Sciatic nerve (tissue), 2 donors: ENCODE results near the gene TESK2. TPM values are rescaled to one million over a fixed set of nuclear protein-coding genes. Genes with fewer than 3 reads are reported as not detected.
A peak's percentile ranks its signal among the peaks of the same experiment; 100 is the strongest.

Experiments
- ATAC-seq: fragments of 200-7000 bp; cut with Tn5 transposase; one replicate; pipeline ENCODE4 v1.9.1; 2020; ENCODE audit warnings: mild to moderate bottlenecking, moderate library complexity
- DNase-seq: peaks from one replicate; pipeline ENCODE4 v3.0.0-alpha.2; 2020; ENCODE audit warnings: low spot score
- intact Hi-C: fragments of 100-400 bp; cut with DNase I; formaldehyde crosslinking; loops from one replicate; pipeline ENCODE4 v1.14.2; 2022
- total RNA-seq: library from RNA; stranded (reverse); fragmentation: NEBNext Ultra II Directional; extraction: Animal tissue kit (Norgen Biotek cat#: 25700); gene quantifications from one replicate; pipeline ENCODE4 v1.2.1, GENCODE V29; 2021
- donor health status: DM: no; HTN: no; CAD: no.
- donor health status: DM: no; HTN: no; CAD: no.

Gene TESK2
- total RNA-seq, 1 donor from 2014 or later: 14.3 TPM

GRCh38 chr1:45442272-45442671, 48.7 kb downstream of the TESK2 start:
- DNase-seq (no peak), ATAC-seq (no peak)
- intact Hi-C loops: no loop called here

GRCh38 chr1:45437323-45437722, 53.6 kb downstream of the TESK2 start:
- DNase-seq (no peak), ATAC-seq (no peak)
- intact Hi-C loops: no loop called here

GRCh38 chr1:45430490-45430889, 60.5 kb downstream of the TESK2 start:
- DNase-seq: no peak
- no peak for ATAC-seq
- intact Hi-C loops: no loop called here

- no peak for ATAC-seq
These were observed 61.3 kb downstream of the TESK2 start for GRCh38 chr1:45429561-45430159.

GRCh38 chr1:45423906-45424678, 66.9 kb downstream of the TESK2 start:
- DNase-seq (no peak), ATAC-seq (no peak)
- intact Hi-C loops: no loop called here

More at GRCh38 chr1:45429561-45430159, 61.3 kb downstream of the TESK2 start:
- DNase-seq: no peak
- intact Hi-C loops: no loop called here

- ATAC-seq (no peak), DNase-seq (no peak)
- intact Hi-C loops: no loop called here
These were observed 69.0 kb downstream of the TESK2 start for GRCh38 chr1:45421935-45422334.

- intact Hi-C loops: no loop called here
- ATAC-seq (no peak), DNase-seq (no peak)
These were observed 76.2 kb downstream of the TESK2 start for GRCh38 chr1:45414746-45415145.

- intact Hi-C loops: no loop called here
- DNase-seq (no peak), ATAC-seq (peak; percentile 45)
These were observed 78.1 kb downstream of the TESK2 start for GRCh38 chr1:45412899-45413298.

GRCh38 chr1:45411510-45411899, 79.5 kb downstream of the TESK2 start:
- ATAC-seq: no peak
- intact Hi-C loops: no loop called here
- no peak for DNase-seq

- ATAC-seq (no peak), DNase-seq (no peak)
- intact Hi-C loops: no loop called here
These were observed 80.0 kb downstream of the TESK2 start for GRCh38 chr1:45410850-45411509.

- no peak for ATAC-seq
- intact Hi-C loops: no loop called here
- DNase-seq: no peak
These were observed 81.7 kb downstream of the TESK2 start for GRCh38 chr1:45409276-45409675.

- intact Hi-C loops: no loop called here
- no peak for DNase-seq
- no peak for ATAC-seq
These were observed 83.2 kb downstream of the TESK2 start for GRCh38 chr1:45407629-45408287.

- no peak for DNase-seq
- no peak for ATAC-seq
- intact Hi-C loops: no loop called here
These were observed 85.3 kb downstream of the TESK2 start for GRCh38 chr1:45405636-45406035.

- DNase-seq (no peak), ATAC-seq (no peak)
- intact Hi-C loops: no loop called here
These were observed 87.2 kb downstream of the TESK2 start for GRCh38 chr1:45403718-45404117.

GRCh38 chr1:45403298-45403697, 87.7 kb downstream of the TESK2 start:
- DNase-seq: no peak
- no peak for ATAC-seq
- intact Hi-C loops: no loop called here

GRCh38 chr1:45401524-45401923, 89.4 kb downstream of the TESK2 start:
- intact Hi-C loops: no loop called here

GRCh38 chr1:45400049-45400448, 90.9 kb downstream of the TESK2 start:
- DNase-seq (no peak), ATAC-seq (no peak)
- intact Hi-C loops: no loop called here

More at GRCh38 chr1:45401524-45401923, 89.4 kb downstream of the TESK2 start:
- ATAC-seq (no peak), DNase-seq (no peak)

GRCh38 chr1:45397285-45397684, 93.7 kb downstream of the TESK2 start:
- intact Hi-C loops: no loop called here
- ATAC-seq (no peak), DNase-seq (no peak)

GRCh38 chr1:45395582-45395981, 95.4 kb downstream of the TESK2 start:
- no peak for DNase-seq
- no peak for ATAC-seq
- intact Hi-C loops: no loop called here

GRCh38 chr1:45395051-45395450, 95.9 kb downstream of the TESK2 start:
- DNase-seq: no peak
- intact Hi-C loops: no loop called here
- ATAC-seq: no peak
